Breast epithelium (tissue), 4 donors: ENCODE data around the gene SUPT20HL2. TPM values are rescaled to one million over a fixed set of nuclear protein-coding genes. Genes with fewer than 3 reads are reported as not detected.

Experiments
- DNase-seq, 2 donors: peaks; one replicate each; pipeline ENCODE4 v3.0.0-alpha.2; 2019; ENCODE audit warnings: low spot score in 2 of 2
- H3K27ac ChIP-seq, 2 donors: fragments of 200-600 bp; sonication (generic) in 1 of 2; one replicate each; pipeline ENCODE4 v1.5.1; 2016 to 2019; ENCODE audit warnings: mild to moderate bottlenecking in 1 of 2
- H3K27me3 ChIP-seq, 2 donors: fragments of 200-600 bp; sonication (generic) in 1 of 2; one replicate each; pipeline versions ENCODE4 v1.5.1 to v1.6.0; 2017 to 2019; ENCODE audit warnings: control low read depth in 1 of 2, mild to moderate bottlenecking in 1 of 2
- H3K36me3 ChIP-seq: fragments of 200-600 bp; one replicate; pipeline ENCODE4 v1.5.1; 2019
- H3K4me1 ChIP-seq, 2 donors: fragments of 200-600 bp; sonication (generic); one replicate each; pipeline ENCODE4 v1.5.1; 2016 to 2019; ENCODE audit warnings: control low read depth in 1 of 2
- H3K4me3 ChIP-seq, 3 donors: fragments of 200-600 bp; sonication (generic); 1 replicate in 2 of 3; 2 replicates in 1 of 3; pipeline ENCODE4 v1.5.1; 2016 to 2019; ENCODE audit warnings: mild to moderate bottlenecking in 3 of 3, moderate library complexity in 2 of 3
- H3K9me3 ChIP-seq, 2 donors: fragments of 200-600 bp; sonication (generic) in 1 of 2; one replicate each; pipeline ENCODE4 v1.5.1; 2016 to 2019; ENCODE audit warnings: control low read depth in 1 of 2
- CTCF ChIP-seq, 3 donors: fragments of 450-650 bp; IDR thresholded peaks; one replicate each; pipeline ENCODE4 v1.5.1; 2016 to 2017; ENCODE audit warnings: antibody characterized with exemption in 3 of 3, mild to moderate bottlenecking in 3 of 3, moderate library complexity in 3 of 3
- POLR2A ChIP-seq: fragments of 450-650 bp; IDR thresholded peaks from one replicate; pipeline ENCODE4 v1.6.1; 2016; ENCODE audit warnings: antibody characterized with exemption, mild to moderate bottlenecking, moderate library complexity
- POLR2AphosphoS5 ChIP-seq, 3 donors: sonication (generic); formaldehyde crosslinking; IDR thresholded peaks; one replicate each; pipeline ENCODE4 v1.6.1; 2017; ENCODE audit warnings: antibody characterized with exemption in 3 of 3
- intact Hi-C: fragments of 100-400 bp; cut with DNase I; formaldehyde crosslinking; loops from one replicate; pipeline ENCODE4 v1.15.1; 2023; ENCODE audit warnings: low total_unique reads
- total RNA-seq, 3 donors: library from RNA; depleted of rRNA; stranded (reverse); fragments of >200 nt; gene quantifications; one replicate each; pipeline ENCODE4 v1.1.0, GENCODE V29; 2016

The SUPT20HL2 gene
- total RNA-seq, 3 donors from 2014 or later: not detected

- intact Hi-C loops: no loop called here
- Histone ChIP-seq H3K27ac (peak overlapping the region in 1 of 2 donors; percentile 48), H3K4me1 (no peaks in the 10 kb centered on the region), H3K9me3 (no peaks in the 10 kb centered on the region), H3K36me3 (no peaks in the 10 kb centered on the region), H3K4me3 (no peak overlapping the region), H3K27me3 (peaks cover 0 to 43% of the 10 kb centered on the region in 2 donors)
- TF ChIP-seq POLR2AphosphoS5 (IDR thresholded peaks at IDR 0.05) (no peak), CTCF (IDR thresholded peaks at IDR 0.05) (no peak)
- no peak for DNase-seq
Measured at GRCh38 chrX:24282381-24283126, 31.3 kb downstream of the SUPT20HL2 start.

GRCh38 chrX:24277405-24277804 is 36.5 kb downstream of the SUPT20HL2 start:
- H3K27me3 ChIP-seq: peaks cover 0 to 62% of the 10 kb centered on the region in 2 donors
- H3K36me3 ChIP-seq: no peaks in the 10 kb centered on the region
- intact Hi-C loops: no loop called here
- no peaks in the 10 kb centered on the region for H3K4me1 ChIP-seq
- no peak overlapping the region for H3K4me3 ChIP-seq
- H3K27ac ChIP-seq: no peak overlapping the region
- no peaks in the 10 kb centered on the region for H3K9me3 ChIP-seq
- no peak for DNase-seq
- no peak for TF ChIP-seq POLR2AphosphoS5 (IDR thresholded peaks at IDR 0.05)
- no peak for TF ChIP-seq POLR2A
- TF ChIP-seq CTCF (IDR thresholded peaks at IDR 0.05): no peak

- H3K36me3 ChIP-seq: no peaks in the 10 kb centered on the region
- no peaks in the 10 kb centered on the region for H3K9me3 ChIP-seq
- no peaks in the 10 kb centered on the region for H3K4me1 ChIP-seq
- TF ChIP-seq POLR2A: no peak
- TF ChIP-seq POLR2AphosphoS5 (IDR thresholded peaks at IDR 0.05): no peak
- H3K27ac ChIP-seq: no peak overlapping the region
- no peak for DNase-seq
- H3K27me3 ChIP-seq: peaks cover 0 to 56% of the 10 kb centered on the region in 2 donors
- intact Hi-C loops: no loop called here
- no peak overlapping the region for H3K4me3 ChIP-seq
Measured at GRCh38 chrX:24276015-24276414, 37.9 kb downstream of the SUPT20HL2 start.

GRCh38 chrX:24271262-24271661 is 42.6 kb downstream of the SUPT20HL2 start:
- no peak overlapping the region for H3K4me3 ChIP-seq
- no peak for TF ChIP-seq CTCF (IDR thresholded peaks at IDR 0.05)
- no peak for TF ChIP-seq POLR2AphosphoS5 (IDR thresholded peaks at IDR 0.05)
- TF ChIP-seq POLR2A: no peak
- H3K4me1 ChIP-seq: no peaks in the 10 kb centered on the region

GRCh38 chrX:24268786-24269185 is 45.1 kb downstream of the SUPT20HL2 start:
- H3K4me3 ChIP-seq: no peak overlapping the region
- H3K4me1 ChIP-seq: no peaks in the 10 kb centered on the region
- intact Hi-C loops: no loop called here
- H3K9me3 ChIP-seq: no peaks in the 10 kb centered on the region
- no peak overlapping the region for H3K27ac ChIP-seq
- no peaks in the 10 kb centered on the region for H3K36me3 ChIP-seq
- peaks cover 0 to 42% of the 10 kb centered on the region in 2 donors for H3K27me3 ChIP-seq
- no peak for TF ChIP-seq POLR2A
- TF ChIP-seq CTCF (IDR thresholded peaks at IDR 0.05): no peak
- no peak for TF ChIP-seq POLR2AphosphoS5 (IDR thresholded peaks at IDR 0.05)
- DNase-seq: no peak

More at GRCh38 chrX:24271262-24271661, 42.6 kb downstream of the SUPT20HL2 start:
- H3K9me3 ChIP-seq: no peaks in the 10 kb centered on the region
- intact Hi-C loops: no loop called here
- no peak overlapping the region for H3K27ac ChIP-seq
- H3K27me3 ChIP-seq: peaks cover 0 to 44% of the 10 kb centered on the region in 2 donors
- DNase-seq: no peak
- no peaks in the 10 kb centered on the region for H3K36me3 ChIP-seq
